Peyer's patch (tissue), 4 donors: ENCODE data around the gene SMIM43.

Experiments used
- POLR2A ChIP-seq, 2 donors: fragments of 450-650 bp; IDR thresholded peaks; one replicate each; pipeline ENCODE4 v1.5.1; 2017; ENCODE audit warnings: antibody characterized with exemption in 2 of 2, mild to moderate bottlenecking in 2 of 2, moderate library complexity in 2 of 2
- TF ChIP-seq, protein P1 (sequence below), 6 experiments: fragments of 450-650 bp in 4 of 6; fragments of 200-600 bp in 2 of 6; sonication (generic) in 1 of 6; IDR thresholded peaks; one replicate each; pipeline ENCODE4 v1.5.1; 2017 to 2019; ENCODE audit warnings: antibody characterized with exemption in 6 of 6, mild to moderate bottlenecking in 3 of 6, moderate library complexity in 1 of 6

DNA sequence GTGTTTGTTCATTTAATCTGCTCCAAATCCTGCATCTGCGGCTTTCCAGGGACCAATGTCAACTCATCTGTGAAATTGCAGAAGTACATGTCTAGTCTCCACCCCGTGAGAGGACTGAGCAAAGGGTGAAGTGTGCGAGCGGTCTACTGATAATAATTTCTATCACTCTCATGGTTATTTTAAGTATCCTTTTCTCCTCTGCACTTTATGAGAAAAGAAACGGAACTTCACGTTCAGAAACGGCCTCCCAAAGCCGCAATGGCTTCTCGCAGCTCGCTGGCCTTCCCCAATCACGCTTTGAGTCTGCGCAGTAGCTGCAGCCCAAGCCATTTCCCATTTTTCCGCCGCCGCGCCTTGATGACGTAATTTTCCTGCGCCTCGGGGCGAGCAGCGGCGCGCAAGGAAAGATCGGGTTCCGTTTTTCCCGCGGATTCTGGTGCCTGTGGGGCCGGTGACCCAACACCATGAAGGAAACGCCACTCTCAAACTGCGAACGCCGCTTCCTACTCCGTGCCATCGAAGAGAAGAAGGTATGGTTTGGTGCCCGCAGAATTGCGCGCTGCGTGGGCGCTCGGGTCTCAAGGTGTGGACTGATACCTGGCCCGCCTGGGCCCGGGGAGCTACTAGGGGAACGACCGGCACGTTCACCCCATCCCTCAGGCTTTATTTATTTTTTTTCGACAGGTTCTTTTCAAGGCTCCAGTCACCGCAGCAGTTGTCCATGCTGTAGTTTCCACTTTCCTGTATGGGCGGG lies 36.2 kb upstream of the SMIM43 start, which contains the start of gene EXOSC9:
- TF ChIP-seq, protein P1, sequence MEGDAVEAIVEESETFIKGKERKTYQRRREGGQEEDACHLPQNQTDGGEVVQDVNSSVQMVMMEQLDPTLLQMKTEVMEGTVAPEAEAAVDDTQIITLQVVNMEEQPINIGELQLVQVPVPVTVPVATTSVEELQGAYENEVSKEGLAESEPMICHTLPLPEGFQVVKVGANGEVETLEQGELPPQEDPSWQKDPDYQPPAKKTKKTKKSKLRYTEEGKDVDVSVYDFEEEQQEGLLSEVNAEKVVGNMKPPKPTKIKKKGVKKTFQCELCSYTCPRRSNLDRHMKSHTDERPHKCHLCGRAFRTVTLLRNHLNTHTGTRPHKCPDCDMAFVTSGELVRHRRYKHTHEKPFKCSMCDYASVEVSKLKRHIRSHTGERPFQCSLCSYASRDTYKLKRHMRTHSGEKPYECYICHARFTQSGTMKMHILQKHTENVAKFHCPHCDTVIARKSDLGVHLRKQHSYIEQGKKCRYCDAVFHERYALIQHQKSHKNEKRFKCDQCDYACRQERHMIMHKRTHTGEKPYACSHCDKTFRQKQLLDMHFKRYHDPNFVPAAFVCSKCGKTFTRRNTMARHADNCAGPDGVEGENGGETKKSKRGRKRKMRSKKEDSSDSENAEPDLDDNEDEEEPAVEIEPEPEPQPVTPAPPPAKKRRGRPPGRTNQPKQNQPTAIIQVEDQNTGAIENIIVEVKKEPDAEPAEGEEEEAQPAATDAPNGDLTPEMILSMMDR (IDR thresholded peaks at IDR 0.05): peak in 1 of 6 experiments; percentile 17
- peak; percentile 41 to 55 for TF ChIP-seq POLR2A (IDR thresholded peaks at IDR 0.05)
